Gastrocnemius medialis (tissue), 4 donors: ENCODE results near the gene NDRG3.
"Not testable (repeated sequence)": the region's sequence is repeated elsewhere in the genome, so short reads cannot be mapped to it uniquely, and the experiment has no call there.

Source experiments
- POLR2A ChIP-seq, 2 donors: fragments of 450-650 bp; IDR thresholded peaks; one replicate each; pipeline ENCODE4 v1.6.1; 2017; ENCODE audit warnings: antibody characterized with exemption in 2 of 2, mild to moderate bottlenecking in 2 of 2, moderate library complexity in 2 of 2
- TF ChIP-seq, protein P1 (sequence below), 5 experiments: fragments of 450-650 bp in 3 of 5; fragments of 200-600 bp in 2 of 5; sonication (generic) in 2 of 5; IDR thresholded peaks in 4 of 5; conservative IDR thresholded peaks in 1 of 5; 1 replicate in 4 of 5; 2 replicates in 1 of 5; pipeline ENCODE4 v1.5.1; 2016 to 2019; ENCODE audit warnings: antibody characterized with exemption in 5 of 5, mild to moderate bottlenecking in 3 of 5, moderate library complexity in 3 of 5

DNA sequence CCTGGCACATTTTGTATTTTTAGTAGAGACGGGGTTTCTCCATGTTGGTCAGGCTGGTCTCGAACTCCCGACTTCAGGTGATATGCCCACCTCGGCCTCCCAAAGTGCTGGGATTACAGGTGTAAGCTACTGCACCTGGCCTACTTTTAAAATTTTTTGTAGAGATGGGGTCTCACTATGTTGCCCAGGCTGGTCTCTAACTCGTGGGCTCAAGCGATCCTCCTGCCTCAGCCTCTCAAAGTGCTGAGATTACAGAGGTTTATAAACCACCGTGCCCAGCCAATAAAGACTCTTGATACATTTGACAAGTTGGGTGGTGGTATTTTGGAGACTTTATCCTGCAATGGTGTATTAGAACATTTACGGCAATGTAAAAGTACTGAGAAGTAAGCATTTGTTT is 70.3 kb downstream of the NDRG3 start:
- TF ChIP-seq, protein P1, sequence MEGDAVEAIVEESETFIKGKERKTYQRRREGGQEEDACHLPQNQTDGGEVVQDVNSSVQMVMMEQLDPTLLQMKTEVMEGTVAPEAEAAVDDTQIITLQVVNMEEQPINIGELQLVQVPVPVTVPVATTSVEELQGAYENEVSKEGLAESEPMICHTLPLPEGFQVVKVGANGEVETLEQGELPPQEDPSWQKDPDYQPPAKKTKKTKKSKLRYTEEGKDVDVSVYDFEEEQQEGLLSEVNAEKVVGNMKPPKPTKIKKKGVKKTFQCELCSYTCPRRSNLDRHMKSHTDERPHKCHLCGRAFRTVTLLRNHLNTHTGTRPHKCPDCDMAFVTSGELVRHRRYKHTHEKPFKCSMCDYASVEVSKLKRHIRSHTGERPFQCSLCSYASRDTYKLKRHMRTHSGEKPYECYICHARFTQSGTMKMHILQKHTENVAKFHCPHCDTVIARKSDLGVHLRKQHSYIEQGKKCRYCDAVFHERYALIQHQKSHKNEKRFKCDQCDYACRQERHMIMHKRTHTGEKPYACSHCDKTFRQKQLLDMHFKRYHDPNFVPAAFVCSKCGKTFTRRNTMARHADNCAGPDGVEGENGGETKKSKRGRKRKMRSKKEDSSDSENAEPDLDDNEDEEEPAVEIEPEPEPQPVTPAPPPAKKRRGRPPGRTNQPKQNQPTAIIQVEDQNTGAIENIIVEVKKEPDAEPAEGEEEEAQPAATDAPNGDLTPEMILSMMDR (IDR thresholded peaks at IDR 0.05 in 4 of 5, conservative IDR thresholded peaks at IDR 0.05 in 1 of 5) = not testable (repeated sequence)
- TF ChIP-seq POLR2A (IDR thresholded peaks at IDR 0.05) = not testable (repeated sequence)
